GM12892 (cell line): Measurements from ENCODE around the gene CTNNB1.

Source experiments
- POLR2A ChIP-seq: IDR thresholded peaks from 2 replicates; pipeline ENCODE4 v1.6.1; 2011; ENCODE audit warnings: low read depth, low read length, control low read depth
- POLR2AphosphoS5 ChIP-seq: IDR thresholded peaks from 2 replicates; pipeline ENCODE4 v1.6.1; 2011; ENCODE audit warnings: low read depth, low read length, control low read depth

DNA sequence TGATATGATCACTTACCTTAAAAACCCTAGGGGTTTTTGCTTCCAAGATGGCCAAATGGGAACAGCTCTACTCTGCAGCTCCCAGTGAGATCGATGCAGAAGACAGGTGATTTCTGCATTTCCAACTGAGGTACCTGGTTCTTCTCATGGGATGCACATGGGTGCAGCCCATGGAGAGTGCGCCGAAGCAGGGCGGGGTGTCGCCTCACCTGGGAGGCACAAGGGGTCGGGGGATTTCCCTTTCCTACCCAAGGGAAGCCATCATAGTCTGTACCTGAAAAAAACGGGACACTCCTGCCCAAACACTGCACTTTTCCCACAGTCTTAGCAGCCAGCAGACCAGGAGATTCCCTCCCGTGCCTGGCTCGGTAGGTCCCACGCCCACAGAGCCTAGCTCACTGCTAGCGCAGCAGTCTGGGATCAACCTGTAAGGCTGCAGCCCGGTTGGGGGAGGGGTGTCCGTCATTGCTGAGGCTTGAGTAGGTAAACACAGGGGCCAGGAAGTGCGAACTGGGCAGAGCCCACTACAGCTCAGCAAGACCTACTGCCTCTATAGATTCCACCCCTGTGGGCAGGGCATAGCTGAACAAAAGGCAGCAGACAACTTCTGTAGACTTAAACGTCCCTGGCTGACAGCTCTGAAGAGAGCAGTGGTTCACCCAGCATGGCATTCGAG is 78.6 kb downstream of the CTNNB1 start:
- TF ChIP-seq POLR2A (no peak), POLR2AphosphoS5 (no peak)
